Transverse colon (tissue), 4 donors: Measurements from ENCODE around the gene CBX4. TPM values are rescaled to one million over a fixed set of nuclear protein-coding genes. Genes with fewer than 3 reads are reported as not detected.

Source experiments
- DNase-seq: peaks from one replicate; pipeline ENCODE4 v3.0.0-alpha.2; 2019
- H3K27ac ChIP-seq, 4 donors: fragments of 200-600 bp; sonication (generic); 2 replicates each; pipeline ENCODE4 v1.5.1; 2016 to 2018; ENCODE audit warnings: inconsistent platforms in 4 of 4
- H3K27me3 ChIP-seq: fragments of 200-600 bp; sonication (generic); 2 replicates; pipeline ENCODE4 v1.5.1; 2017; ENCODE audit warnings: inconsistent platforms
- H3K36me3 ChIP-seq, 4 donors: fragments of 200-600 bp; sonication (generic); 2 replicates each; pipeline ENCODE4 v1.5.1; 2017 to 2019; ENCODE audit warnings: inconsistent platforms in 4 of 4
- H3K4me1 ChIP-seq, 4 donors: fragments of 200-600 bp; sonication (generic); 2 replicates each; pipeline ENCODE4 v1.5.1; 2017 to 2020; ENCODE audit warnings: inconsistent platforms in 4 of 4
- H3K4me3 ChIP-seq, 4 donors: fragments of 200-600 bp; sonication (generic); 1 replicate in 1 of 4; 2 replicates in 3 of 4; pipeline versions ENCODE4 v1.5.1 to v1.6.1; 2017 to 2019; ENCODE audit warnings: inconsistent platforms in 4 of 4
- H3K9me3 ChIP-seq, 2 donors: fragments of 200-600 bp; sonication (generic); 2 replicates each; pipeline ENCODE4 v1.5.1; 2017 to 2019; ENCODE audit warnings: inconsistent platforms in 2 of 2
- CTCF ChIP-seq, 5 experiments: fragments of 200-600 bp in 3 of 5; fragments of 450-650 bp in 2 of 5; sonication (generic) in 3 of 5; IDR thresholded peaks; 1 replicate in 2 of 5; 2 replicates in 3 of 5; pipeline ENCODE4 v1.5.1; 2016 to 2017; ENCODE audit warnings: antibody characterized with exemption in 5 of 5, inconsistent platforms in 3 of 5, mild to moderate bottlenecking in 2 of 5, moderate library complexity in 1 of 5
- EP300 ChIP-seq: sonication (generic); formaldehyde crosslinking; IDR thresholded peaks from one replicate; pipeline ENCODE4 v1.6.1; 2017; ENCODE audit warnings: antibody characterized with exemption, low read depth
- POLR2A ChIP-seq: fragments of 450-650 bp; IDR thresholded peaks from one replicate; pipeline ENCODE4 v1.6.1; 2016; ENCODE audit warnings: antibody characterized with exemption, mild to moderate bottlenecking, moderate library complexity
- POLR2AphosphoS5 ChIP-seq, 3 donors: sonication (generic); formaldehyde crosslinking; IDR thresholded peaks; one replicate each; pipeline ENCODE4 v1.6.1; 2016; ENCODE audit warnings: antibody characterized with exemption in 3 of 3
- WGBS, 2 donors: methylation state at CpG; one replicate each; pipeline ENCODE4 v1.1.5; 2018; ENCODE audit warnings: low coverage in 1 of 2; 5-methylcytosine and 5-hydroxymethylcytosine counted together
- in situ Hi-C, 4 donors: fragments of 200-750 bp; cut with MboI; loops; one replicate each; pipeline versions ENCODE4 v1.15.0 to v1.15.1; 2017; ENCODE audit warnings: low sequenced_read_pairs in 3 of 4, low pct_ligation_motif_present in 1 of 4, low pct_unique_long_range_greater_than_20kb in 1 of 4
- intact Hi-C: fragments of 100-400 bp; cut with DNase I; formaldehyde crosslinking; loops from one replicate; pipeline ENCODE4 v1.15.1; 2023; ENCODE audit warnings: low total_unique reads
- total RNA-seq, 4 donors: library from RNA; depleted of rRNA; stranded (reverse); fragments of >200 nt; gene quantifications; one replicate each; pipeline ENCODE4 v1.1.0, GENCODE V29; 2016

CBX4 gene
- total RNA-seq, 4 donors from 2014 or later = 6.6 to 25.1 (median 8.3) TPM

- intact Hi-C loops = no loop called here
- no peak overlapping the region for H3K27ac ChIP-seq
- in situ Hi-C loops = loop anchor here in 2 of 4 donors (25.0 kb wide), 1 partner anchor 173 kb away; no protein-coding TSS in a partner anchor
These were observed 24.9 kb downstream of the CBX4 start for GRCh38 chr17:79814127-79814973.

GRCh38 chr17:79813297-79814126 lies 25.7 kb downstream of the CBX4 start:
- H3K4me1 ChIP-seq = peaks cover 25 to 58% (median 55%) of the 10 kb centered on the region in 4 donors
- no peak for TF ChIP-seq POLR2AphosphoS5 (IDR thresholded peaks at IDR 0.05)
- no peak for TF ChIP-seq EP300
- TF ChIP-seq POLR2A = no peak
- TF ChIP-seq CTCF (IDR thresholded peaks at IDR 0.05) = no peak
- in situ Hi-C loops (loop anchor here in 2 of 4 donors (25.0 kb wide), 1 partner anchor 174 kb away; no protein-coding TSS in a partner anchor), intact Hi-C loops (no loop called here)
- H3K9me3 ChIP-seq = no peaks in the 10 kb centered on the region
- DNase-seq = peak; percentile 23
- no peaks in the 10 kb centered on the region for H3K36me3 ChIP-seq
- peaks cover 90% of the 10 kb centered on the region for H3K27me3 ChIP-seq
- WGBS, 2 donors = 9% methylated on average over 23 of the region's 89 CpGs; no CpG with 5 or more reads in 1 of the 2 donors
- H3K27ac ChIP-seq = no peak overlapping the region
- H3K4me3 ChIP-seq = peak overlapping the region in 3 of 4 donors; percentile 15 to 39 (median 35)

More at GRCh38 chr17:79814127-79814973, 24.9 kb downstream of the CBX4 start:
- Histone ChIP-seq H3K9me3 (no peaks in the 10 kb centered on the region), H3K4me1 (peaks cover 25 to 55% (median 53%) of the 10 kb centered on the region in 4 donors), H3K27me3 (peaks cover 85% of the 10 kb centered on the region), H3K36me3 (no peaks in the 10 kb centered on the region), H3K4me3 (peak overlapping the region in 2 of 4 donors; percentile 29 to 37)
- WGBS, 2 donors = 28% methylated on average over 41 of the region's 43 CpGs; no CpG with 5 or more reads in 1 of the 2 donors
- TF ChIP-seq POLR2A = no peak
- TF ChIP-seq POLR2AphosphoS5 (IDR thresholded peaks at IDR 0.05) = no peak
- no peak for TF ChIP-seq EP300
- no peak for TF ChIP-seq CTCF (IDR thresholded peaks at IDR 0.05)
- peak; percentile 9 for DNase-seq

GRCh38 chr17:79812353-79813258 lies 26.6 kb downstream of the CBX4 start:
- in situ Hi-C loops (loop anchor here in 2 of 4 donors (25.0 kb wide), 1 partner anchor 175 kb away; no protein-coding TSS in a partner anchor), intact Hi-C loops (no loop called here)
- H3K27me3 ChIP-seq = peaks cover 99% of the 10 kb centered on the region
- 5 to 8% methylated on average over 7 to 43 of the region's 72 CpGs for WGBS, 2 donors
- peak overlapping the region in 3 of 4 donors; percentile 15 to 39 (median 35) for H3K4me3 ChIP-seq
- DNase-seq = peak; percentile 16
- H3K27ac ChIP-seq = no peak overlapping the region
- no peaks in the 10 kb centered on the region for H3K36me3 ChIP-seq
- TF ChIP-seq POLR2AphosphoS5 (IDR thresholded peaks at IDR 0.05) (peak in 1 of 3 donors; percentile 41), CTCF (IDR thresholded peaks at IDR 0.05) (no peak)
- peaks cover 25 to 58% (median 55%) of the 10 kb centered on the region in 4 donors for H3K4me1 ChIP-seq
- H3K9me3 ChIP-seq = no peaks in the 10 kb centered on the region
